ENCODE results near the gene MYMK.
"Not testable (repeated sequence)": the region's sequence is repeated elsewhere in the genome, so short reads cannot be mapped to it uniquely, and the experiment has no call there.

The MYMK gene, protein sequence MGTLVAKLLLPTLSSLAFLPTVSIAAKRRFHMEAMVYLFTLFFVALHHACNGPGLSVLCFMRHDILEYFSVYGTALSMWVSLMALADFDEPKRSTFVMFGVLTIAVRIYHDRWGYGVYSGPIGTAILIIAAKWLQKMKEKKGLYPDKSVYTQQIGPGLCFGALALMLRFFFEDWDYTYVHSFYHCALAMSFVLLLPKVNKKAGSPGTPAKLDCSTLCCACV

DNA sequence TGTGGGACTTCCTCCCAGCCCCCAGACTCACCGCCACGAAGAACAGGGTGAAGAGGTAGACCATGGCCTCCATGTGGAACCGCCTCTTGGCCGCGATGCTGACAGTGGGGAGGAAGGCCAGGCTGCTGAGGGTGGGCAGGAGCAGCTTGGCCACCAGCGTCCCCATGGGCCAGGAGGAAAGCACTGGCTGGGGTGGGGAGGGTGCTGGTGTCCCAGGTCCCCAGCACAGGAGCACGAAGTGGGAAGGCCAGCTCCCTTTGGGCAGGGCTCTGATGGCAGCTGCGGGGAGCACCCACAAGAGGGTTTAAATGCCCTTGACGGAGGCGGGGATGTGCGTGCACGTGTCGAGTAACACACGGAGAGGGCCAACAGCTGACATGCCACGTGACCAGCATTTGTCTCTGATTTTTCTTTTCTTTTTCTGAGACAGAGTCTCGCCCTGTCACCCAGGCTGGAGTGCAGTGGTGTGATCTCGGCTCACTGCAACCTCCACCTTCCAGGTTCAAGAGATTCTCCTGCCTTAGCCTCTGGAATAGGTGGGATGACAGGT, at the start of gene MYMK:
TSS of gene MYMK (minus strand) at position 281 of the 550 bp plus-strand sequence. CDS start at position 166, 115 bp downstream.
- FAIRE-seq = no peak
- no peak for DNase-seq (ENCODE audit: extremely low spot score, insufficient read length, low read depth)

DNA sequence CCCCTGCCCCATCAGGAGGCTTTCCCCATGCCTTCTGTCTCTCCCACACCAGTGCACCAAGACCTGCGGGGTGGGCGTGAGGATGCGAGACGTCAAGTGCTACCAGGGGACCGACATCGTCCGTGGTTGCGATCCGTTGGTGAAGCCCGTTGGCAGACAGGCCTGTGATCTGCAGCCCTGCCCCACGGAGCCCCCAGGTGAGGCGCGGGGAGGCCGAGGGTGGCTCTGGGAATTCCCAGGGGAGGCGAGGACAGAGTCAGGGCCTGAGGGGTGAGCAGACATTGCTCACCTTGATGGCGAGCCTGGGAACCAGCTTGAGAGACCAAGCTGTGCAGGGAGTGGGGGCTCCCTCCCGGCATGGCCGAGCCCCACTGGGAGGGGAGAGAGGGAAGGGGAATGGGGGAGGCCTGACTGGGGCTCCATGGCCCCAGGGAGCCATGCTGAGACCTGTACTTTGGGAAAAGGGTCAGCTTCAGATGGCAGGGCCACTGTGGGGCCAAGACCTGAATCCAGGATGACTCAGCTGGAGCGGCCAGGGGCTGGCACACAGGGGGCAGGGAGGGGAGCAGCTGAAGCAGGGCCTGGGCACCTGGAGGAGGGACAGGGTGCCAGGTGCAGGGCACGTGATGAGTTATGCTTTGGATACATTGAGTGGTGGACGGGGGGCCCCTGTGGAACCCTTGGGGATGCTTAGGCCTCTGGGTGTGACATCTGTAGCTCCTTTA, 49.2 kb upstream of the MYMK start:
- no peak for DNase-seq (ENCODE audit: extremely low spot score, insufficient read length, low read depth)
- no peak for FAIRE-seq

DNA sequence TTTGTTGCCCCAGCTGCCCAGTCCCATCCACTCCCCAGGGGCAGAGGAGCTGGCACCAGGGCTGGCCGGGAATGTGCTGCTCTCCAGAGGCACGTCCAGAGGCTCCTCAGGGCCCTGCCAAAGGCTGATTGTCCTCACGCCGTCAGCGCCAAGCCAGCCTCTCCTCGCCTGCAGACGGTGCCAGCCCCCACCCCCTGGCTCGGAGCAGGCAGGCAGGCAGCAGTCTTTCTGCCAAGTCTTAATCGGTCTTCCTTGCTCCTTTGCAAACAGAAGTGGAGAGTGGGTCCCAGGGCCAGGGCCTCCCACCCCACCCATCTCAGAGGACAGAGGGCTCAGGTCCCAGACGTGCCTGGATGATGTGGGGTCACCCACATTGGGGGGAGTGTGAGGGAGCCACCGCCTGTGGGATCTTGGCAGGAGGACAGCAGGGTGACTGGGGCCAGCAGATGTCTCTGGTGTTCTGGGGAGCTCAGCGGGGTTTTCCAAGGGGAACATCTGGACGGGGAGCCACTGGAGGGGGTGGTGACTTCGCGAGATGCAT, 48.1 kb upstream of the MYMK start:
- DNase-seq (ENCODE audit: extremely low spot score, insufficient read length, low read depth) (no peak), FAIRE-seq (no peak)

DNA sequence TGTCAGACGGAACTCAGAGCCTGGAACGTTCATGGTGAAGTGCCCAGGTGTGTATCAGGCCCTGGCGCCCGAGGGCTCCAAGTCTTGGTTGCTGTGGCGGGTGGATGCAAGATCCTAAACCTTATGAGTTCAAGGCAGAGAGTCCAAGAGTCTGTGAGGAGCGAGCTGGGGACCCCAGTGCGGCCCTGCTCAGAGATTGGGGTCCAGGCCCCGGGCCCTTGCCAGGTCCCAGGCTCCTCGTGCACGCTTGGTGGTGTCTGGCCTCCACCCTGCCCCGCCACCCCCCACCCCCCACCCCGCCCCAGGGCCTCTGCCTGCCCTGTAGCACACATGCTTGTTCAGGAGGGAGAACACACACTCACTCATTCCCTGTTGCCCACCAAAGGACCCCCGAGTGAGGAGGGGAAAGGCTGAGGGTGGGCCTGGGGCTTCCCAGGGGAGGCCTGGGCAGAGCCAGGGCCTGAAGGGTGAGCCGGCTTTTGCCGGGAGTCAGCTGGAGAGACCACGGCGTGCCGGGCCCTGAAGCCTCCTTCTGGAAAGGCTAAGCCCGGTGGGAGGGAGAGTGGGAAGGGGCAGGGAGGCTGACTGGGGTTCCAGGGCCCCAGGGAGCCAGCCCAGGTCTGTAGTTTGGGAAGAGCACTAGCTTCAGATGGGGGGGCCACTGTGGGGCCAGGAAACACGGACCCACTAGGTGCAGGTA, 47.3 kb upstream of the MYMK start:
- no peak for DNase-seq (ENCODE audit: extremely low spot score, insufficient read length, low read depth)
- no peak for FAIRE-seq

DNA sequence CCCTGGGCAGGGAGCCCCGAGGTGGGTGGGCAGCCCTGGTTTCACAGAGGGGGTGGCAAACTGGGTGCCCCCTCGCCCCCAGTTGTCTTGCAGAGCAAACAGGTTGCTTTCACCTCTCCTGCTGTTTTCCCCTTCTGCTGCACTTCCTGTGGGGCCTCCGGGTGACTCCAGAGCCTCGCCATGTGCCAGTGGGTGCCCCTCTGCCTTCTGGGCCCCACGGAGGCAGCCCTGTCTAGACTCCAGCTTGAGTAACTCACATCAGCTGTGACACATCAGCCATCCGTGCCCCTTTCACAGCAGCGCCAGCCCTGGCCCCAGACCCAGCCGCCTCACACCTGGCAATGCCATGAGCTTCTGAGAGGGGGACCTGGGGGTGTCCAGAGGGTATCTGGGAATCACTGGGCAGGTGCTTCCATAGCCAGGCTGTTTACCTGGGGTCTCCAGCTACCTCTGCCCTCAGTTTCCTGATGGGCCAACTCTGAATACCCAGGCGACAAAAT, 46.7 kb upstream of the MYMK start:
- DNase-seq (ENCODE audit: extremely low spot score, insufficient read length, low read depth) (no peak), FAIRE-seq (no peak)

DNA sequence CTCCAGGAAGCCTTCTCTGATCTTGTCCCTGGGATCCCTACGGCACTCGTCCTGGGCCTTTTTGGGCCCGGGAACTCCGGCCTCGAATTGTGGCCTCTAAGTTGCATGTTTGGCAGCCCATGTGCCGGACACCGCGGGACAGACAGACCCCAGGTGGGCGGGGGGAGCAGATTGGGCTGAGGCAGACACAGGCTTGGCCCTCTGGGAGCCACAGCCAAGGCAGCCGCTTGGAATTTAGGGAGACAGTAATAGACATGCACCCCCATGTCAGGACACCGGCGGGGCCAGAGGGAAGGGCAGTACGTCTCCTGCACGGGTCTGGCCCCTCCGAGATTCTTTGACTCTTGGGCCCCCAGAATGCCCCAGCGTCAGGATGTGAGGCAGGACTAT, 45.9 kb upstream of the MYMK start:
- no peak for DNase-seq (ENCODE audit: extremely low spot score, insufficient read length, low read depth)
- FAIRE-seq = no peak

DNA sequence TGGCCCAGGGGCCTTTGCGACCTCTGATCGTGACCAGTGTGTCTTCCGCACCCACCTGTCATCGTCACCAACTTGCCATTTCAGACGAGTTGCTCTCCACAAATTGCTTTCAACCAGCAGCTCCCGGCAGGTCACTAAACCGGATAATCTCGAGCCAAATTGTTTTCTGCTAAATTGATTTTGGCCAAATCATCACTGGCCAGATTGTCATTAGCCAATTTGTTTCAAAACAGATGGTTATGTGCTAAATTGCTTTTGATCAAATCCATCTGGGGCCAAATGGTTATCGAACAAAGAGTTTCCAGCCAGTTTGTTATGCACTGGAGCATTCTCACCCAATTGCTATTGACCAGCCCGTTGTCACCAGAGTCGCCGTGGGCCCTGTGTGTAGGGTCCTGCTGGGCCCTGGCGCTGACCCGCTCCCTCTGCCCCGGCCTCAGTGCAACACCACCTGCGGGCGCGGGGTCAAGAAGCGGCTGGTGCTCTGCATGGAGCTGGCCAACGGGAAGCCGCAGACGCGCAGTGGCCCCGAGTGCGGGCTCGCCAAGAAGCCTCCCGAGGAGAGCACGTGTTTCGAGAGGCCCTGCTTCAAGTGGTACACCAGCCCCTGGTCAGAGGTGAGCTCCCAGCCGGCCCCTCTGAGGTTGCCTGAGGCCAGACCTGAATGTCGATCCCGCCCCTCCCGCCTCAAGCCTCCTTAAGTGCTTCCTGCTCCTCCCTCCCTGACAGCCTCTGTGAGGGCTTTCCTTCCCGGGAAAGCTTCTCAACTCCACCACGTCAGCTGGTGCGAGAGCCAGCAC, 45.3 kb upstream of the MYMK start:
- DNase-seq (ENCODE audit: extremely low spot score, insufficient read length, low read depth) = no peak
- no peak for FAIRE-seq

DNA sequence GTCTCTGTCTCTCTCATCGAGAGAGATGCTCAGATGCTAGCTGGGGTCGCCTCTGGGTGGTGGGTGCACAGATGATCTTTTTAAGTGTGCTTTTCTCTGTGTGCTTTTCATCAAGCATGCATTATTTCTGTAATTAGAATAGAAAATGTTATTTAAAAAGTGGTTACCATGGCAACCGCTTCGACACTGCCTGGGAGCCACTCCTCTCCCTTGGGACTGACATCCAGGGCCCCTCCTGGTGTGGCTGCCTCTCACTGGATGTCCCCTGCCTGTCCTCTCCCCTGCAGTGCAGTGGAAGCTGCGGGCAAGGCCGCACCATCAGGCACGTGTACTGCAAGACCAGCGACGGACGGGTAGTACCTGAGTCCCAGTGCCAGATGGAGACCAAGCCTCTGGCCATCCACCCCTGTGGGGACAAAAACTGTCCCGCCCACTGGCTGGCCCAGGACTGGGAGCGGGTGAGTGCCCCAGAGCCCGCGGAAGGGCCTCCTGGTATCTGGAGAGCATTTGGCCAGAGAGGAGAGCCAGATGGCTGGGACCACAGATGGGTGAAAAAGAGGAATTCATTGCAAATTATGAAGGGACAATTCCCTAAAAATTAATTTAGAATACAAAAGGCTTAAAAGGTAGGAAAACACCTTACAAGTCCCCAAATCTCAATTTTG, 44.5 kb upstream of the MYMK start:
- FAIRE-seq = no peak

DNA sequence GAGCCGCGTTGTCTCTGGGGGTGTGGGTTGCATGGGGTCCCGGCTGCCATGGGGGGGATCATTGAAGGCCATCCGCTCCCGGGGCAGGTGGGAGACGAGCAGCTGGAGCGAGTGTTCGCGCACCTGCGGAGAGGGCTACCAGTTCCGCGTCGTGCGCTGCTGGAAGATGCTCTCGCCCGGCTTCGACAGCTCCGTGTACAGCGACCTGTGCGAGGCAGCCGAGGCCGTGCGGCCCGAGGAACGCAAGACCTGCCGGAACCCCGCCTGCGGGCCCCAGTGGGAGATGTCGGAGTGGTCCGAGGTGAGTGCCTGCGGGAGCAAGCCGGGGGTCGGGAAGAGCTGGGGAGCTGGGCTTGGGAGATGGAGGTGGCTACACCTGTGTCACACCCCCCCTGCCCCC, 43.4 kb upstream of the MYMK start:
- FAIRE-seq = no peak
- DNase-seq (ENCODE audit: extremely low spot score, insufficient read length, low read depth) = no peak

More for the DNA sequence above, 44.5 kb upstream of the MYMK start:
- DNase-seq (ENCODE audit: extremely low spot score, insufficient read length, low read depth) = no peak

DNA sequence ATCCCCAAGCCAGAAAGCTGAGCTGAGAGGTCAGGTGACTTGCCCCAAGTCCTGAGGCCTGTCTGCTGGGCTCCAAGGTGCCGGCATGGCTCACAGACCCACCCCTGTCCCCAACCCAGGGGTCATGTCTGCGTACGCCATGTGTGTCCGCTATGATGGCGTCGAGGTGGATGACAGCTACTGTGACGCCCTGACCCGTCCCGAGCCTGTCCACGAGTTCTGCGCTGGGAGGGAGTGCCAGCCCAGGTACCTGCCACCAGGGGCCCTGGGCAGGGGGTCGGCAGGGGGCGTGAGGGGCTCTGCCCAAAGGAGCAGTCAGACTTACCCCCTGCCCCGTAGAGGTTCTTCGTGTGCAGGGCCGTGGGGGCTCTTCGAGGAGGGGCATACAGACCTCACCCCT, 42.1 kb upstream of the MYMK start:
- DNase-seq (ENCODE audit: extremely low spot score, insufficient read length, low read depth) (no peak), FAIRE-seq (no peak)

DNA sequence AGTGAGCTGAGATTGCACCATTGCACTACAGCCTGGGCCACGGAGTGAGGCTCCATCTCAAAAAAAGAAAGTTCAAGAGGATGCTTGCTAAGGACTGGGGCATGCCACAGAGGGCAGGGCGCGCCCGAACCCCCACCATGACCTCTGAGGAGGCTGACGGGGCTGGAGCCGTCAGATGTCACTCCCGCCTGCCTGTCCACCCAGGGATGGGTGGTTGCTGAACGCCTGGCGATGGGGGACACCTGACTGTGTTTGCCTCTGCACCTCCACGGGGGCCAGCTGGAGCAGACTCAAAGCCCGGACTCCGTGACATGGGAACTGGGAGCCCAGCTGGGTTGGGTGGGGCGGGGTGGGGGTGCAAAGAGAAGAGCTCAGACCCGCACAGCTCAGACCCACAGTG, 41.6 kb upstream of the MYMK start:
- DNase-seq (ENCODE audit: extremely low spot score, insufficient read length, low read depth) = no peak
- FAIRE-seq = no peak

DNA sequence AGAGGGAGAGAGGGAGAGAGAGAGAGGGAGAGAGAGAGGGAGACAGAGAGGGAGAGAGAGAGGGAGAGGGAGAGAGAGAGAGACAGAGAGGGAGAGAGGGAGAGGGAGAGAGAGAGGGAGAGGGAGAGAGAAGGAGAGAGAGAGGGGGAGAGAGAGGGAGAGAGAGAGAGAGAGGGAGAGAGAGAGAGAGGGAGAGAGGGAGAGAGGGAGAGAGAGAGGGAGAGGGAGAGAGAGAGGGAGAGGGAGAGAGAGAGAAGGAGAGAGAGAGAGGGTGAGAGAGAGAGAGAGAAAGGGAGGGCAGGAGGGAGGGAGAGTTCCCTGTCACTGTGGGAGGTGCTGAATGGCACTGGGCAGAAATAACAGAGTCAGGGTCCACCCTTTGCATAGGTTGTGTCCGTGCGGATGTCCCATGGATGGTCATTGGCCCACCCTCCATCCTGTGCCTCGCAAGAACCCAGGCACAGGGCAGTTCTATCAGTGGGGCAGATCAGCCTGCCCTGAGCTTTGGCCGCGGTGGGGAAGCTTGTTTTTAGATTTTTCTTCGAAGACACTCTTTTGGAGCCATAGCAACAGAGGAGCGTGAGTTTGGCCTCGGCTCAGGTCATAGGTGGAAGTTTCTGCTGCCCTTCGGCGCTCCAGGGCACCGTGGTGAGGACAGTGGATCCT, 39.8 kb upstream of the MYMK start:
- DNase-seq (ENCODE audit: extremely low spot score, insufficient read length, low read depth) = no peak
- FAIRE-seq = no peak

DNA sequence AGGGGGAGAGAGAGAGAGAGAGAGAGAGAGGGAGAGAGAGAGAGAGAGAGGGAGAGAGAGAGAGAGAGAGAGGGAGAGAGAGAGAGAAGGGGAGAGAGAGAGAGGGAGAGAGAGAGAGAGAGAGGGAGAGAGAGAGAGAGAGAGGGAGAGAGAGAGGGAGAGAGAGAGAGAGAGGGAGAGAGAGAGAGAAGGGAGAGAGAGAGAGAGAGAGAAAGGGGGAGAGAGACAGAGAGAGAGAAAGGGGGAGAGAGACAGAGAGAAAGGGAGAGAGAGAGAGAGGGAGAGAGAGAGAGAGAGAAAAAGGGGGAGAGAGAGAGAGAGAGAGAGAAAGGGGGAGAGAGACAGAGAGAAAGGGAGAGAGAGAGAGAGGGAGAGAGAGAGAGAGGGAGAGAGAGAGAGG, 39.1 kb upstream of the MYMK start:
- DNase-seq (ENCODE audit: extremely low spot score, insufficient read length, low read depth); FAIRE-seq: not testable (repeated sequence)

DNA sequence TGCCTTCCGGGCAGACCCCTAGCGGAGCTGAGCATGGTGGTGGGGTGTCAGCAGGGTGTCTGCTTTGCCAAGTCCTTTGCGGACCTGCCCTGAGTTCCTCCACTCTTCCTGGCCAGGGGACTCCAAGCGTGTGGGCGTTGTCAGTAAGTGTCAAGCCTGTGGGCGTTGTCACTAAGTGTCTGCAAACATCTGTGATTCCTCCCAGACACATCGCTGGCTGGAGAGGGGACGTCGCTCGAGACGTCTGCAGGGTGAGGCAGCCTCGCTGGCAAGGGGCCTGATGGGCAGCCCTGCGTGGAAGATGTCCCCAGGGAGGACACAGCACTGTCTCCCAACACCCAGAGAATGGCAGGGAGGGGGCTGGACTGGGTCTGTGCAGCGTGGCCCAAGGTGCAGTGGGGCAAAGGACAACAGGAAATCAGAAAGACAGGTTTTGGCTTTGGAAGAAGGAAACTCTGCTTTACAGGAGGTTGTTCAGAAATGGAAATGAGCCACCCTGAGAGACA, 38.6 kb upstream of the MYMK start:
- FAIRE-seq = no peak
- DNase-seq (ENCODE audit: extremely low spot score, insufficient read length, low read depth) = no peak

DNA sequence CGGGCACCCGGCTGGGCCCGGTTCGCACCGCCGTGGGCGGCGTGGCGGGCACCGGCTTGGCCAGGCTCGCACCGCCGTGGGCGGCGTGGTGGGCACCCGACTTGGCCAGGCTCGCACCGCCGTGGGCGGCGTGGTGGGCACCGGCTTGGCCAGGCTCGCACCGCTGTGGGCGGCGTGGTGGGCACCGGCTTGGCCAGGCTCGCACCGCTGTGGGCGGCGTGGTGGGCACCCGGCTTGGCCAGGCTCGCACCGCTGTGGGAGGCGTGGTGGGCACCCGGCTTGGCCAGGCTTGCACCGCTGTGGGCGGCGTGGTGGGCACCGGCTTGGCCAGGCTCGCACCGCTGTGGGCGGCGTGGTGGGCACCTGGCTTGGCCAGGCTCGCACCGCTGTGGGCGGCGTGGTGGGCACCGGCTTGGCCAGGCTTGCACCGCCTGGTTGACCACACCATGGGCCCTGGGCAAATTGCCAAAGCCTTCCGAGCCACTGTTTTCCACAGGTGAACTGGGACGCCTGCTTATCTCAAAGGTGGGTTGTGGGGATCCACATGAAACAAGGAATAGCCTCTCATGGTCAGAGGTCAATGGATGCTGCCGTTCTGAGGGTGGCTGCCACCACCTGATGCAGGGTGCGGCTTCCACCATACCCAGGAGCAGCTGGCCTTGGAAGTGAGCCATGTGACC, 38.0 kb upstream of the MYMK start:
- DNase-seq (ENCODE audit: extremely low spot score, insufficient read length, low read depth) (no peak), FAIRE-seq (no peak)

DNA sequence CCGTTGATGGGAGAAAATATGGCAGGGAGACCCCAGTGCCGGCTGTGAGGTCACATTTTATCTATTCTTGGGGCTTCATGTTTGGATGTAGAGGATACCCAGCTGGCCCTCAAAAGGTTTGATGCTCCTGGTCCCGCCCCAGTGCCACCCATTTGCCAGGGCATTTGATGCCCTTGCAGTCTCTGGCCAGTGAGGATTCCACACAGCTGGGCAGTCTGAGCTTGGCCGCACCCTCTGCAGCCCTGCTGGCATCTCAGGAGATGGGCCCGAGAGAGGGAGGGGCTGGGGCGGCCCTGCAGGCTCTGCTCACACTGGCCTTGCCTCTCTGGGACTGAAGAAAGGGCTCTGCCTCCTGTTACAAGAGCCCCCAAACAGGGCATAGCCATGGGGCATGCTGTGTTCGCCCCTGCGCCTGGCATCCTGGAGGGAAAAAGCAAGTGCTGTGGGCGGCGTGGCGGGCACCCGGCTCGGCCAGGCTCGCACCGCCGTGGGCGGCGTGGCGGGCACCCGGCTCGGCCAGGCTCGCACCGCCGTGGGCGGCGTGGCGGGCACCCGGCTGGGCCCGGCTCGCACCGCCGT, 37.3 kb upstream of the MYMK start:
- DNase-seq (ENCODE audit: extremely low spot score, insufficient read length, low read depth) (no peak), FAIRE-seq (no peak)

DNA sequence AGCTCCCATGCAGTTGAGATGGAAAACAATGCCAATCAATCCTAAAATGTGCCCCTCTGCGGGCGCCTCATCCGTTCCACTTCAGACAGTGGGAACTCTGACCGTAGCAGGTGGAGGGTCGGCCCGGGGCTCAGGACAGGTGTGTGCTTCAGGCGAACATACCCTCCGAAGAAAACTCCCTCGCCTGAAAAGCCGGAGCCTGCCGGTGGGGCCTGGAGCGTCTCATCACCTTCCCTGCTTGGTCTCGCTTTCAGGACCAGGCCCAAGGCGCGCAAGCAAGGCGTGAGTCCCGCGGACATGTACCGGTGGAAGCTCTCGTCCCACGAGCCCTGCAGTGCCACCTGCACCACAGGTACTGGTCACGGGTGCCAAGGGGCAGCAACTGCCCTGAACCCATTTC, 36.2 kb upstream of the MYMK start:
- no peak for DNase-seq (ENCODE audit: extremely low spot score, insufficient read length, low read depth)
- no peak for FAIRE-seq

DNA sequence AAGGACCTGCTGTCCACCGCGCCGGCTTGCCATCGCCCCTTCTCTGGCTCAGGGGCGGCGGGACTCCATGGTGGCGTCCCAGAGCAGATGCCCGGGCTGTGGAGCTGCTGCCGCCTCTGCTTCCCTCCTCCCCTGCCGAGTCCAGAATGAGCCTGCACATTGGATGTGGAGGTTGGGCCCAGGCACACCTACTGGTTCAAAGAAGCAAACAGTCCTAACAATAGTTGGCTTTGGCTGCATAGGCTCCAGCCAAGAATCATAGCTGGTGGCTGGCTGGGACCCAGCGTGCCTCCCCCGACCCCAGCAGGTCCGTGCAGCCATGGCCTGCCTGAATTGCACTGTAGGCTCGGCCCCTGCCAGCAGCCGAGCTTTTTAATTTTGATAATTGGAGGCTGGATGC, 35.6 kb upstream of the MYMK start:
- FAIRE-seq (no peak), DNase-seq (ENCODE audit: extremely low spot score, insufficient read length, low read depth) (no peak)

All from GM18507 (cell line).